ENCODE results near the gene RBBP5.

RBBP5 gene

GRCh38 chr1:205129447-205130029 is 7.8 kb upstream of the RBBP5 start:
- H3K27ac ChIP-seq (replicated peaks; ENCODE audit: low read length) = no peak overlapping the region
- no peak overlapping the region for H2BK15ac ChIP-seq (ENCODE audit: low read length)
- H2BK120ac ChIP-seq (ENCODE audit: low read depth, low read length) = no peak overlapping the region
- no peak overlapping the region for H3K4ac ChIP-seq (ENCODE audit: low read length)
- H3K4me1 ChIP-seq (ENCODE audit: control insufficient read depth in 2 of 2, insufficient read depth in 1 of 2, low read depth in 1 of 2, low read length in 2 of 2) = no peaks in the 10 kb centered on the region
- H3K14ac ChIP-seq (ENCODE audit: low read length) = no peak overlapping the region
- no peak overlapping the region for H4K8ac ChIP-seq (ENCODE audit: low read depth, low read length)
- H3K4me2 ChIP-seq (ENCODE audit: insufficient read depth, low read length, poor library complexity, severe bottlenecking) = no peak overlapping the region
- H3K23ac ChIP-seq (ENCODE audit: low read depth, low read length, poor library complexity) = no peak overlapping the region
- H3K79me1 ChIP-seq (ENCODE audit: low read depth, low read length) = no peaks in the 10 kb centered on the region
- H3K9ac ChIP-seq (ENCODE audit: low read depth, low read length, poor library complexity) = no peak overlapping the region
- H2AFZ ChIP-seq (ENCODE audit: low read length) = no peak overlapping the region
- H2AK5ac ChIP-seq (ENCODE audit: low read depth, low read length) = no peak overlapping the region
- DNase-seq (ENCODE audit: low spot score) = no peak
- no peak overlapping the region for H2BK12ac ChIP-seq (ENCODE audit: low read length)
- no peak overlapping the region for H3K4me3 ChIP-seq (ENCODE audit: low read length in 2 of 2)
- no CpG with 5 or more reads among the region's 4 CpGs for WGBS, 2 donors (ENCODE audit: extremely low coverage in 2 of 2, insufficient read length in 2 of 2, insufficient replicate concordance in 1 of 2)
- no peak overlapping the region for H3K18ac ChIP-seq (ENCODE audit: low read length)
- H3K27me3 ChIP-seq (ENCODE audit: control insufficient read depth in 3 of 3, insufficient read depth in 3 of 3, low read depth in 1 of 3, low read length in 3 of 3) = no peaks in the 10 kb centered on the region
- H3K9me3 ChIP-seq (replicated peaks in 1 of 2; ENCODE audit: control insufficient read depth in 2 of 2, insufficient read depth in 1 of 2, low read depth in 1 of 2, low read length in 2 of 2) = no peaks in the 10 kb centered on the region
- no peak overlapping the region for H4K91ac ChIP-seq (ENCODE audit: low read depth, low read length, poor library complexity)
- no peak overlapping the region for H2BK5ac ChIP-seq (ENCODE audit: low read length)
- no peaks in the 10 kb centered on the region for H3K36me3 ChIP-seq (replicated peaks in 1 of 2; ENCODE audit: control insufficient read depth in 2 of 2, insufficient read depth in 2 of 2, low read length in 2 of 2)

GRCh38 chr1:205128050-205128449 is 6.3 kb upstream of the RBBP5 start:
- Histone ChIP-seq H3K27me3 (ENCODE audit: control insufficient read depth in 3 of 3, insufficient read depth in 3 of 3, low read depth in 1 of 3, low read length in 3 of 3) (no peaks in the 10 kb centered on the region), H3K9me3 (replicated peaks in 1 of 2; ENCODE audit: control insufficient read depth in 2 of 2, insufficient read depth in 1 of 2, low read depth in 1 of 2, low read length in 2 of 2) (no peaks in the 10 kb centered on the region), H3K79me1 (ENCODE audit: low read depth, low read length) (no peaks in the 10 kb centered on the region), H2BK15ac (ENCODE audit: low read length) (no peak overlapping the region), H3K27ac (replicated peaks; ENCODE audit: low read length) (no peak overlapping the region), H3K4ac (ENCODE audit: low read length) (no peak overlapping the region), H3K4me1 (ENCODE audit: control insufficient read depth in 2 of 2, insufficient read depth in 1 of 2, low read depth in 1 of 2, low read length in 2 of 2) (no peaks in the 10 kb centered on the region), H3K36me3 (replicated peaks in 1 of 2; ENCODE audit: control insufficient read depth in 2 of 2, insufficient read depth in 2 of 2, low read length in 2 of 2) (no peaks in the 10 kb centered on the region), H3K14ac (ENCODE audit: low read length) (no peak overlapping the region), H4K91ac (ENCODE audit: low read depth, low read length, poor library complexity) (no peak overlapping the region), H3K4me3 (ENCODE audit: low read length in 2 of 2) (no peak overlapping the region), H3K9ac (ENCODE audit: low read depth, low read length, poor library complexity) (no peak overlapping the region), H2AK5ac (ENCODE audit: low read depth, low read length) (no peak overlapping the region), H3K4me2 (ENCODE audit: insufficient read depth, low read length, poor library complexity, severe bottlenecking) (no peak overlapping the region), H3K18ac (ENCODE audit: low read length) (no peak overlapping the region), H2BK5ac (ENCODE audit: low read length) (no peak overlapping the region), H2BK120ac (ENCODE audit: low read depth, low read length) (no peak overlapping the region), H2BK12ac (ENCODE audit: low read length) (no peak overlapping the region), H3K23ac (ENCODE audit: low read depth, low read length, poor library complexity) (no peak overlapping the region), H2AFZ (ENCODE audit: low read length) (no peak overlapping the region), H4K8ac (ENCODE audit: low read depth, low read length) (no peak overlapping the region)
- DNase-seq (ENCODE audit: low spot score) = no peak
- WGBS, 2 donors (ENCODE audit: extremely low coverage in 2 of 2, insufficient read length in 2 of 2, insufficient replicate concordance in 1 of 2) = 100% methylated on average over 1 of the region's 2 CpGs; no CpG with 5 or more reads in 1 of the 2 donors

- no peak overlapping the region for H3K4me3 ChIP-seq (ENCODE audit: low read length in 2 of 2)
- no peak overlapping the region for H3K23ac ChIP-seq (ENCODE audit: low read depth, low read length, poor library complexity)
- no peak overlapping the region for H2BK15ac ChIP-seq (ENCODE audit: low read length)
- H2BK12ac ChIP-seq (ENCODE audit: low read length) = no peak overlapping the region
- no peak overlapping the region for H2AFZ ChIP-seq (ENCODE audit: low read length)
- no peak overlapping the region for H2AK5ac ChIP-seq (ENCODE audit: low read depth, low read length)
- H3K27me3 ChIP-seq (ENCODE audit: control insufficient read depth in 3 of 3, insufficient read depth in 3 of 3, low read depth in 1 of 3, low read length in 3 of 3) = no peaks in the 10 kb centered on the region
- no peak overlapping the region for H3K14ac ChIP-seq (ENCODE audit: low read length)
- no CpG with 5 or more reads among the region's 3 CpGs for WGBS, 2 donors (ENCODE audit: extremely low coverage in 2 of 2, insufficient read length in 2 of 2, insufficient replicate concordance in 1 of 2)
- H3K9ac ChIP-seq (ENCODE audit: low read depth, low read length, poor library complexity) = no peak overlapping the region
- H3K18ac ChIP-seq (ENCODE audit: low read length) = no peak overlapping the region
- H3K36me3 ChIP-seq (replicated peaks in 1 of 2; ENCODE audit: control insufficient read depth in 2 of 2, insufficient read depth in 2 of 2, low read length in 2 of 2) = no peaks in the 10 kb centered on the region
- no peak overlapping the region for H3K4ac ChIP-seq (ENCODE audit: low read length)
- DNase-seq (ENCODE audit: low spot score) = no peak
- no peak overlapping the region for H3K4me2 ChIP-seq (ENCODE audit: insufficient read depth, low read length, poor library complexity, severe bottlenecking)
- H2BK5ac ChIP-seq (ENCODE audit: low read length) = no peak overlapping the region
- no peak overlapping the region for H4K91ac ChIP-seq (ENCODE audit: low read depth, low read length, poor library complexity)
- no peaks in the 10 kb centered on the region for H3K79me1 ChIP-seq (ENCODE audit: low read depth, low read length)
- H3K27ac ChIP-seq (replicated peaks; ENCODE audit: low read length) = no peak overlapping the region
- peaks cover 0 to 2% of the 10 kb centered on the region in 2 donors for H3K4me1 ChIP-seq (ENCODE audit: control insufficient read depth in 2 of 2, insufficient read depth in 1 of 2, low read depth in 1 of 2, low read length in 2 of 2)
- no peak overlapping the region for H4K8ac ChIP-seq (ENCODE audit: low read depth, low read length)
- no peak overlapping the region for H2BK120ac ChIP-seq (ENCODE audit: low read depth, low read length)
- H3K9me3 ChIP-seq (replicated peaks in 1 of 2; ENCODE audit: control insufficient read depth in 2 of 2, insufficient read depth in 1 of 2, low read depth in 1 of 2, low read length in 2 of 2) = no peaks in the 10 kb centered on the region
These were observed 5.9 kb upstream of the RBBP5 start for GRCh38 chr1:205127646-205128045.

- Histone ChIP-seq H3K27ac (replicated peaks; ENCODE audit: low read length) (no peak overlapping the region), H2BK120ac (ENCODE audit: low read depth, low read length) (no peak overlapping the region)
- no CpG with 5 or more reads among the region's 7 CpGs for WGBS, 2 donors (ENCODE audit: extremely low coverage in 2 of 2, insufficient read length in 2 of 2, insufficient replicate concordance in 1 of 2)
These were observed 2.9 kb upstream of the RBBP5 start for GRCh38 chr1:205124726-205125125.

More at GRCh38 chr1:205124726-205125125, 2.9 kb upstream of the RBBP5 start:
- H3K9me3 ChIP-seq (replicated peaks in 1 of 2; ENCODE audit: control insufficient read depth in 2 of 2, insufficient read depth in 1 of 2, low read depth in 1 of 2, low read length in 2 of 2) = no peaks in the 10 kb centered on the region
- H3K79me1 ChIP-seq (ENCODE audit: low read depth, low read length) = no peaks in the 10 kb centered on the region
- no peak overlapping the region for H3K18ac ChIP-seq (ENCODE audit: low read length)
- no peak overlapping the region for H2BK15ac ChIP-seq (ENCODE audit: low read length)
- no peak overlapping the region for H3K4me2 ChIP-seq (ENCODE audit: insufficient read depth, low read length, poor library complexity, severe bottlenecking)
- H3K4ac ChIP-seq (ENCODE audit: low read length) = no peak overlapping the region
- no peak overlapping the region for H3K9ac ChIP-seq (ENCODE audit: low read depth, low read length, poor library complexity)
- no peak overlapping the region for H3K23ac ChIP-seq (ENCODE audit: low read depth, low read length, poor library complexity)
- H4K8ac ChIP-seq (ENCODE audit: low read depth, low read length) = no peak overlapping the region
- H2BK5ac ChIP-seq (ENCODE audit: low read length) = no peak overlapping the region
- H2BK12ac ChIP-seq (ENCODE audit: low read length) = no peak overlapping the region
- H3K14ac ChIP-seq (ENCODE audit: low read length) = no peak overlapping the region
- no peak overlapping the region for H2AK5ac ChIP-seq (ENCODE audit: low read depth, low read length)
- no peak overlapping the region for H3K4me3 ChIP-seq (ENCODE audit: low read length in 2 of 2)
- DNase-seq (ENCODE audit: low spot score) = no peak
- H3K27me3 ChIP-seq (ENCODE audit: control insufficient read depth in 3 of 3, insufficient read depth in 3 of 3, low read depth in 1 of 3, low read length in 3 of 3) = no peaks in the 10 kb centered on the region
- peaks cover 0 to 5% of the 10 kb centered on the region in 2 donors for H3K4me1 ChIP-seq (ENCODE audit: control insufficient read depth in 2 of 2, insufficient read depth in 1 of 2, low read depth in 1 of 2, low read length in 2 of 2)
- H2AFZ ChIP-seq (ENCODE audit: low read length) = no peak overlapping the region
- no peak overlapping the region for H4K91ac ChIP-seq (ENCODE audit: low read depth, low read length, poor library complexity)
- no peaks in the 10 kb centered on the region for H3K36me3 ChIP-seq (replicated peaks in 1 of 2; ENCODE audit: control insufficient read depth in 2 of 2, insufficient read depth in 2 of 2, low read length in 2 of 2)

Data from neuronal stem cell (in vitro differentiated cells).